Eye (tissue), 1 donor: ENCODE measurements around the gene OSGEP.

Experiments used
- DNase-seq: peaks from one replicate; pipeline ENCODE4 v3.0.0-alpha.2; 2015

Gene OSGEP

DNA sequence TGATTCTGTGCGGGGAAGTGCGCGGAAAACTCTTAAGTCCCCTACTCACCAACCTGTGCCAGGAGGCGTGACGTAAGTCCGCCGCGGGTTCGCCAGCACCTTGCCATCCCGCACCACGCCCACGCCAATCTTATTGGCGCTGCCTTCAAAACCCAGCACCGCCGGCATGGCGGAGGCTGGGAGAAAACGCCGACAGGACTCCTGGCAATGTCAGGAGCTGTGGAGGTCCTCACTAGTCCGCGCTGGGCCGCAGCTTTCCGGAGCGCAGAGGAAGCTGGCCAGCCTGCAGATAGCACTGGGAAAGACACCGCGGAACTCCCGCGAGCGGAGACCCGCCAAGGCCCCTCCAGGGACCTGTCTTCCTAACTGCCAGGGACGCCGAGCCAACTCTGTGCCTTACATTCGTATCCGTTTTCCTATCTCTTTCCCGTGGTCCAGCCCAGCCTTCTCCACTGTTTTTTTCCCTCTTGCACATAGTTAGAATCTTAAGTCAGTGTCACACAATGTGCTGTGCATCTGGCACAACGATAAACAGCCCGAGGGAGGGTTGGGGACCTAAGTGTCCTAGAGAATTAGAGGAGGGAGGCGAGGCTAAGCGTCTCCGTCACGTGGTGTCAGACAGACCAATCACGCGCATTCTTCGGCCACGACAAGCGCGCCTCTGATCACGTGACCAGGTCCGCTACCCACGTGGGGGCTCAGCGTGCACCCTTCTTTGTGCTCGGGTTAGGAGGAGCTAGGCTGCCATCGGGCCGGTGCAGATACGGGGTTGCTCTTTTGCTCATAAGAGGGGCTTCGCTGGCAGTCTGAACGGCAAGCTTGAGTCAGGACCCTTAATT is at the start of gene OSGEP, which contains the start of gene APEX1:
Gene OSGEP (minus strand): TSS at position 297 of the 839 bp plus-strand sequence. CDS start 129 bp downstream, at position 168.
Gene APEX1 (plus strand): TSS at position 711 of the 839 bp plus-strand sequence. CDS start 420 bp downstream, outside the sequence.
- DNase-seq, result peak; percentile 100

DNA sequence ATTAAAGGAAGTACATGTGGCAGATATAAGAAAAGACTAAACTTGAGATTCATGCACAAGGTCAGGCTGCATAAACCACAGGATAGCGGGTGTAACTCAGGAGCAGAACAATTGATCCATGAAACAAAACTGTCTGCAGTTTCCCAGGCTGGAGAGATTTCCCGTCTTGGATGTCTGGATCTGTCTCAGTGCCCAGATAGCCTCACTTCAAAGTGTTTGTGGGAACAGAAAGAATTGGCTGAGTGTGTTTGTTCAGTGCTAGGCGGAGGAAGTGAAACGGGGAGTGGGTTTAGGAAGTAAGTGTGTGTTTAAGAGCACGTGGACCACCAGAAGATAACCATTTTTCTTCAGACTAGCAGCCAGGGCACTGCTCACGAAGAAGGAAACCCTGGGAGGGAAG is 49.3 kb upstream of the OSGEP start:
- no peak for DNase-seq

DNA sequence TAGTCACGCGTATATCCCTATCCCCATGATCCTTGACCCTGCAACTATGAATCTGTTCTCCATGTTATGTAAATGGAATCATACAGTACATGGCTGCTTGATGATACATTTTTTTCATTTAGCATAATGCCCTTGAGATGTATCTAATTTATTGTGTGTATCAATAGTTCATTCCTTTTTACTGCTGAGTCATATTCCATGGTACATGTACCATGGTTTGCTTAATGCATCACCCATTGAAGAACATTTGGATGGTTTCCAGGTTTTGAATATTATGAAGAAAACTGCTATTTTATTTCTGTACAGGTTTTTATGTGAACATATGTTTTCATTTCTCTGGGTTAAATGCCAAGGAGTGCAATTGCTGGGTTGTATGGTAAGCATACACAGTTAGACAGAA is 46.7 kb upstream of the OSGEP start:
- no peak for DNase-seq

DNA sequence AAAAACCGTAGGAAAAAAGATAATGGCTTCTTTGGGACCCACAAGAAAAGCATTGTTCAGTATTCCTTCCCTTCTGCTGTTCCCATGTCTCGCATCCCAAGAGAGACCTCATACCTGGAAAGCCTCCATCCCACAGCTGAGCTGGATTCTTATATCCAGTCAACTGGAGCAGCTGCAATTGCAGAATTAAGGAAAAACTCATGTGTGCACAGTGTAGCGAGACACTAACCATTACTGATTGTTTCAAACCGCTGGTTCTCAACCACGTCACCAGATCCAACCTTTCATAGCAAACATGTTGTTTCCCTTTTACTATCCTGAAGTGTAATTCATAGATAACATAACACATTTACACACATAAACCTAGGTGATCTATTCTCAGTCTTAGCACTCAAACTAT is 45.3 kb upstream of the OSGEP start:
- DNase-seq, result no peak

DNA sequence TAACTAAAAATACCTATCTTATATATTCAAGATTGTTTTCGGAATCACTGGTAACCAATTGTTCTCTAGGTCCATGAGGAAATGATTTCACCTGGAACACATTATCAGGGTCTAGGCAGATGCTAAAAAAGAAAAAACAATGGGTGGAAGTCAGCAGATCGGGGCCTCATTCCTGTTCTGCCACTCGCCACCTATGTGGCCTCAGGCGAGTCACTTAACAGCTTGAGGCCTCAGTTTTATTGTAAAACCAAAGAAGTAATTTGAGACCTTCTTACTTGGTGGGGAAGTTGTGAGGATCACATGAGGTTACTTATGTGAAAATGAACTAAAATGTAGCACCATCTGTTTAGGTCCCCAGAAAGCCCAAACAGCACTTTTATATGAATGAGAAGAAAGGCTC is 44.5 kb upstream of the OSGEP start:
- no peak for DNase-seq

DNA sequence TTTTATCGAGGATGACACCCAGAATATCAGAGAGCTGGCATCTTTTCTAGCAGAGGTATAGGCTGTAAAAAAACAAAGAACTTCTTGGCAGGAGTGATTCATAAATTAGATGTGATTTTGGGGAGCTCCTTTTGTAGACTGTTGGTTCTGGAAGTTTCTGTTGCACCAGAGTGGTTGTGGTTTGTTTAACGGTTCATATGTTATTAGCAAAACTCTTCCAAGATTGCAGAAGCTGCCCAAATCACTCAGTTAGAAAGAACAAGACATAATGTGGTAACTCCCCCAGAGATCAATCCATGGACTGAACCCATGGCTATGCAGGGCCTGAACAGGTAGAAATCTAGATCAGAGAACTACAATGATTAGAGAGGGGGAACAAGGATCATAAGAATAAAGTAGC is 44.0 kb upstream of the OSGEP start:
- DNase-seq, result no peak

DNA sequence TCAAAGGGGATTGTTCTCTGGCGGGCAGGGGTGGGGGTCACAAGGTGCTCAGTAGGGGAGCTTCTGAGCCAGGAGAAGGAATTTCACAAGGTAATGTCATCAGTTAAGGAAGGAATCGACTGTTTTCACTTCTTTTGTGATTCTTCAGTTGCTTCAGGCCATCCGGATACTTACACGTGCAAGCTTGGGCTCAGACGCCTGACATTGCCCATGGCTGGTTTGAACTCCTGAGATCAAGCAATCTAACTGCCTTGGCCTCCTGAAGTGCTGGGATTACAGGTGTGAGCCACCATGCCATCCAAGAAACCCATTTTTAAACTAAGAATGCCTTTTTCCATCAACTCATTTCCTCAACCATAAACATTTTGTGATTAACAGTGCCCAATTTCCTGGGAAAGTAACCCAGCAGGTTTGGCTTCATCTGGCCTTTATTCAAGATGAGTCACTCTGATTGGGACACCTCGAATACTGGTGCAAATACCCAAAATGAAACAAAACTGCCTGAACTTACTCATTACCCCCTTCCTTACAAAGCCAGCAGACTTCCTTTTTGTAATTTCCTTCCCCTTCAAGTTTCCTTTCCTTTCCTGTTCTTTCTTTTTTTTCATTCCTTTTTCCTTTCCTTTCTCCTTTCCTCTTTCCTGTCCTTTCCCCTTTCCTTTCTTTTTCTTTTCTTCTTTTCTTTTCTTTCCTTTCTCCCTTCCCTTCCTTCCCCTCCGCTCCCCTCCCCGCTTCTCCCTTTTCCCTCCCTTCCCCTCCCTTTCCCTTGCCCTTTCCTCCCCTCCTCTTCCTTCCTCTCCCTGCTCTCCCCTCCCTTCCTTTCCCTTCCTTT is 40.5 kb upstream of the OSGEP start:
- DNase-seq, result no peak

DNA sequence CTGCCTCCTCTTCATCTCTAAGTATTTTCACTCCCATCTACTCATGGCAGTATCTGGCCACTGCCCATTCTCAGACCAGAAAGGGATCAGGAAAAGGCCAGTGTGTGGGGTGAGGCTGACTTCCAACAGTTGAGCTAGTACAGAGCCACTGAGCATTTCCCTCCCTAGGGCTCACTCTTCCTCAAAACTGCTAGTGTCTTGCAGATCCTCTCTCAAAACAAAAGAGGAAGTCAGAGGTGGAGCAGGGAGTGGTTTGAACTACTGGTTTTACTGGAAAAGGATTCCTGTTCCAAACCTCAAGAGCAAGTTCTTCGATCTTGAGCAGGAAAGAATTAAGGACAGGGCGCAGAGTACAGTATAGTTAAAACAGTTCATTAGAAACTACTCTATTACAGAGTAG is 39.0 kb upstream of the OSGEP start:
- DNase-seq, result no peak

DNA sequence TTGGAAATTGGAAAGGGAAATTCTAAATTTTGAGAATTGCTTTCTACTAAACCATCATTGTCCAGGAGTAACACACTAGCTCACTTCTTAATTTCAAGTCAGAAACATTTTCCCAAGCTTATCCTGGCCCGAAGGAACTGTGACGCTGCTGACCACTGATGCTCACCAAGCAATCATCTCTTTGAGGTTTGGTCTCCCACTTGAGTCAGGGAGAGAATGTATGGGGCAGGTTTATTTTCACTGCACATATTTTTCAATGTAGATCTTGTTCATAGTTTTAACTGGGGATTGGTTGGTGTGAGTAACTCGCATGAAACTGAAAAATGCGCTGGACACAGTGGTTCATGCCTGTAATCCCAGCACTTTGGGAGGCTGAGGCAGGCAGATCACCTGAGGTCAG is 37.9 kb upstream of the OSGEP start:
- no peak for DNase-seq

DNA sequence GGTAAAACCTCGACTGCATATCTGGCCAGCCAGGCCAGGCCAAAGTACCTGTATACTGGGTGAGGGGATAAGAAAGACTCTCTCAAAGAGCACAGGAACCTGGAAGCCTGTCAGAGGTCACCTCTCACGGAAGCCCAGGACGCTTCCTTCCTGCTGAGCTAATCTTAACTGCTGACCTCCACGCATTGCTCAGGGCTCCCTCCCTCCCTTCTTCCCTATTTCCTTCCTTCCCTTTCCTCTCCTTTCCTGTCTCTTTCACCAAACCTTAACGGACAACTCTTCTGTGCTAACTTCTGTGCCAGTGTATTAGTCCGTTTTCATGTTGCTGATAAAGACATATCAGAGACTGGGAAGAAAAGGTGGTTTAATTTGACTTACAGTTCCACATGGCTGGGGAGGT is 36.0 kb upstream of the OSGEP start:
- DNase-seq, result no peak

DNA sequence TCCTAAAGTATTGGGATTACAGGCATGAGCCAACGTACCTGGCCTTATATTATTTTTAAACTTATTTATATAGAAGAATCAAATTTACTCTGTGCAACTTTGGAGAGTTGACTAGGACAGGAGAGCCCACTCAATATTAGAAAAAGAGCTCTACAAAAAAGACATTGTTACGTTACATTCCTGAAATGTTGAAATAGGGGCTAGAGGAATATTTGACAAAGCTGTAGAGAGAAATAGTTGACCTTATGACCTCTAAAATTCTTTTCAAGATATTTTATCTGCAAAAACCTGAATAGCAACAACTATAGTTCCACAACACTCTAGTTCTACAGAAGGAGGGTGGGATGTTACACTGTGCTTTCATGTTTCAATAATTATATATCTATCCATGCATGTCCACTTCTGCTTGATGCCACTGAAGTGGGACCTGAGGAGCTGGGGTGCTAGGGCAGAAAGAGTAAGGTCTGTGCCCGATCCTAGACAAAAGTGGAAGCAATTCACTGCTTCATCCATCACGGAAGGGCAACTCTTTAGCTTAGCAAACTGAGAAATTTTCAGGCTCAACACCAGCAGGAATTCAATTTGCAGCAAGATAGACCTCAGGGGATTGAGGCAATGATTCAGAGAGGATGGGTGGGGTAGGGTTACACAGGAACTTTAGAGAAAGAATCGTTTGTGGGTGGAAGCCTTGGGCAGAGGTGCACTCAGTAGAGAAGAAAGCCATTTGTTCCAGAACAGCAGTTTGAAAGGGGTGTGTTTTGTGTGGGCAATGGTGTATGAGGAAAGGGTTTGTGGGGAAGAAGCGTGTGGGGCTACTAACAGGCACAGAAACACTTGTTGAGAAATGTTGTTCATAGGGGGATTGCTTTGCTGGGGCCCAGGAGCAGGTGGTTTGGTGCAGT is 34.7 kb upstream of the OSGEP start:
- DNase-seq, result no peak

DNA sequence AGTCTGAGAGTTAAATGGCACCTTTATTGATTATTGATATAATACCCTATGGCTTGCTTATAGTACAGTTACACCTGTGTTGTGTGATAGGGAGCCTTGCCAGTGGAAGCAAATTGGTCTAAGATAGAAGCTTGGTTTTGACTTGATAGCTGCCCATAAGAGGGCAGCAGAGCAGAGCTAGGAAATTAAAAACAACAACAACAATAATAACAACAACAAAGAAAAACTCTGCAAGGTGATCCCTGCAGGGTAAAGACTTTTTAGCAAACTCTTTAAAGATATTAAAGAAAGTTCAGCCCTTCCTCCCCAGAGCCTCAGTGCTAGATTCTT is 32.7 kb upstream of the OSGEP start:
- no peak for DNase-seq

DNA sequence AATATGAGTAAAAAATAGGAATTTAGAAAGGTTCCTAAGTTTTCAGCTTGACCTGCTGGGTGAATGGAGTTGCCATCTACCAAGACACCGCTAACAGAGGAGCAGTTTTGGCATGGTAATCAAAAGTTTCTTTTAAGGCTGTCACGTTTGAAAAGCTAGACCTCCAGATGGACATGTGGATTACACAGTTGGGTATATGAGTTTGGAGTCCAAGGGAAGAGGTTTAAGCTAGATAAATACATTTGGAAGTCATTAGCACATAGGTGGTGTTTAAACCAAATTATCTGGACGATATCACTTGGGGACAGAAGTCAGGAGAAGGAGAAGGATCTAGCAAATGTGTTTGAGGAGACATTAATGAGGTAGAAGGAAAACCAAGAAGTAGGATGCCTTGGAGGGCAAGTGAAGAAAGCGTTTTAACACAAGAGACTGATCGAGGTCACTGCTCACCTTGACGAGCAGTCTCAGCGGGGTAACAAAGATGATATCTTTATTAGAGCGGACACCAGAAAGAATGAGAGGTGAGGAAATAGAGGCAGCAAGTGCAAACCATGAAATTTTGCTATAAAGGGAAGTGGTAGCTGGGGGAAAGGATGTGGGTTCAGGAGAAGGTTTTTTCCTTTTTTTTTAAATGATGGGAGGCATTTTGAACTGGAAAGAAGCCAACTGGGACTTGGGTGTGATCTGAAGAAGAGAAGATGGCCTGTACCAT is 32.2 kb upstream of the OSGEP start:
- DNase-seq, result no peak

DNA sequence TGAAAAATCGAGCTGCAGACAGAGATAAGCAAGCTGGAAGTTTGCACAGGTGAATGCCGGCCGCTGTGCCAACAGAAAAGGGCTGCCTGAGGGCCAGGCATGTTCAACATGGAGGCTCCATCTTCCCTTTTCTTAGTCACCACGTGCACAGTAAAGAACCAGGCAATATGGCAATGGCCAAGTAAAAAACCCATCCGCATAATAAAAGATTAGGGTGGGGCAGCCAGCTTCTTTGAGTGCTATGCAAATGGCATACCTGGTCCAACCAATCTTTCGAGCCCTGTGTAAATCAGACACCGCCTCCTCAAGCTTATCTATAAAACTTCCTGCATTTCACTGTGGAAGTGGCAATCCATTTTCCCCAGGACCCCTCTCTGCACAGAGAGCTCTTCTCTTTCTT is 31.3 kb upstream of the OSGEP start:
- no peak for DNase-seq

DNA sequence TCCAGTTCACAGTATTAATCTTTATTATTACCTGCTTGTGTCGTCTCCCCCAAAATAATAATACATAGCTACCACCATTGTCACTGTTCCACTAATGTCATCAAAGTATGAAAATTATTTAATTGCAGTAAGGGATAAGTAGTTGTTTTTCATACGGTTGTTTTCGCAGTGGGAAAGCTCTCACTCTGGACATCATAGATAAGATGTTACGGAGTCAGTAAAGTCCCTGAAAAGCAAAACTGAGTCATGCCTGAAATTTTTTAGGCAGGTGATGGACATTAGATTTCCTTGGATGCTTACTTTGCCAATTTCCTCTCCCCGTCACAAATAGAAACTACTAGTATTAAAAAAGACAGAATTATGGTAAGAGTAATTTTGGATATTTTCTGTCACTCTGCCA is 27.8 kb upstream of the OSGEP start:
- DNase-seq, result no peak

DNA sequence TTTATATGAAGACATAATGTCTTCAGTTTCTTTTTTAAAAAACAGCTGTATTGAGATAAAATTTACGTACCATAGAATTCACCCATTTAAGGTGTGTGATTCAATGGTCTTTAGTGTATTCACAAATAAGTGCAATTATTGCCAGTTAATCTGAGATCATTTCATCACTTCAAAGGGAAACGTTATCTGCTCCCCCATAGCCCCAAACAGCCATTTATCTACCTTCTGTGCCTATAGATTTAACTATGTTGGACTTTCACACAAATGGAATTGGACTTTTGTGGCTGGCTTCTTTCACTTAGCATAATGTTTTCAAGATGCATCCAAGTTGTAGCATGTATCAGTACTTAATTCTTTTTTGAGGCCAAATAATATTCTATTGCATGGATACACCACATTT is 24.3 kb upstream of the OSGEP start:
- DNase-seq, result no peak

DNA sequence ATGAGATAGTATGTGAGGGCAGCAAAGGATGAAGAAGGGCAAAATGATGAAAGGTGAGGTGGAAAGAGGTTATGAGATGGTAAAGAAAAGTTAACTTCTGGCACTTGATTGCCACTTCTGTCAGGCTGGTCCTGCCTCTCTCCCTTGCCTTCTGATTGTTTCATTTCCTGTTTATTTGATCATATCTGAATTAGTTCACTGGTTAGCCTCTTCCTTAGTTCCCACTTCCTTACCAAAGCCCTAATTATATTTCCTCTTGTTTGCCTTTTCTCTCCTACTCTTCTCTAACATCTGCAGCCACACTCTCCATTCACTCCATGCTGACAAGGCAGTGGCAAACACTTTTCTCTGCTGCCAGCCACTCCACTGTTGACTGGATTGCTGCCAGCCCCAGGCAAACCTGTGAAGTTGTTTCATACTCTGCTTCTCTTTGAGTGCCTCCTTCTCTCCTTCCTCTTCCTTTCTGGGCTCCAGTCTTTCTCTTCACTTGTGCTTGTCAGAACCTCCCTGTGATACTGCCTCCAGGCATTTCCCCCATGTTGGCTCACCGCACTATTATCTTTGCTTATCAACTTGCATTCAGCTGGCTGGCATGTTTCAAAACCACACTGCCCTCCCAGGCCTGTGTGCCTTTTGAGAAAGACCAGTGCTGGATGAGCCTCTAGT is 22.7 kb upstream of the OSGEP start:
- DNase-seq, result peak; percentile 19

DNA sequence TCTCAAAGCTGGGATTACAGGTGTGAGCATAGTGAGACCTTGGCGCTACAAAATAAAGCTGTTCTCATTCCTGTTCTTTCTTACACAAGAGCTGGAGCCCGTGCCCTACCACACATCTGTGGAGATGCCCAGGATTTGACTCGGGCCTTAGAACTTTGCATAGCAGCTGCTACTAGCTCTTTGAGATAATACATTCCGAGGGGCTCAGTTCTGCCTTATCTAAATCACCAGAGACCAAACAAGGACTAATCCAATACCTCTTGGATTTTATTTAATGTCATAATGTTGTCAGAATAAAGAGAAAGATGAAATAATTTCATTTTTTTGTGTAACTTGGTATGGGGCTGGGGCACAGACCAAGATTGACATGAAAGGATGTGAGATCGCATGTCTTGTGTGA is 22.2 kb upstream of the OSGEP start:
- no peak for DNase-seq

DNA sequence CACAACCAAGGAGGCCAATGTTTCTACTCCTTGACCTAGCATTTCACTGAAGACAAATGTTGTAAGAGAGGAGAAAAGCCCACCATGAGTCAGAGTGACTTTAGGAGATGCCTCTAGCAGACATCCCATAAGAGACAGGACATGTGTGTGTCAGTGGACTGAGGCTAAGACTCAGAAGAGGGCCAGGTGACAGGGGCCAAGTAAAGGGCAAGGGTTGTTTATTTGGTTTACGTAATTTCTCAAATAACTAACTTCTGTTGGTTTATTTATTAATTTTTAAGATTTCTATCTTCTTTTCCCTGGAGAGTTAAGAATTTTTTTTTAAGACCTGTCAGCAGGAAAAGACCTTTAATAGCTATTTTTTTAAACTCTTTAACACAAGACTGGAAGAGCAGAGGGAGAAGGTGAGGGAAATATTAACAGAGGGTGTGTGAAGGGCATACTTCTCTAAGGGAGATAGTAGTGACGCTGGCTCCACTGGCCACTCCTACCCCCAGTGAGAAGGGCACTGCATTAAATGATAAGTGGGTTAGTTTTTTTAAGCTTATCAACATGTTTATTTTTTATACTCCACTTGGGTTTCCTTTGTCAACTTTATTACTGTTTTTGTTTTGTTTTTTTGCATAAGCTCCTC is 18.0 kb upstream of the OSGEP start:
- no peak for DNase-seq

DNA sequence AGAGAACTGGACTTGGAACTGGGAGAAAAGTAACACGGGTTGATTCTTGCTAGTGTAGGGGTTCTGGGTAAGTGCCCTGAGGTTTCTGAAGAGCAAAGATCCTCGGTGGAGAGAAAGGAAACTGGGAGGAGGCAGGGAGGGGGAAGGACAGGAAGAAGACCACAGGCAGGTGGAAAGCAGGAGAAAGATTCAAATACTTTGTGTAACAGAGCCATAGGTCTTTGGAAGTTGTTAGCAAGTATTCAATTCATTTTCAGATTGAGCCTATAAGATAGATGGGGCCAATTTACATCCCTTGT is 15.9 kb upstream of the OSGEP start:
- no peak for DNase-seq

DNA sequence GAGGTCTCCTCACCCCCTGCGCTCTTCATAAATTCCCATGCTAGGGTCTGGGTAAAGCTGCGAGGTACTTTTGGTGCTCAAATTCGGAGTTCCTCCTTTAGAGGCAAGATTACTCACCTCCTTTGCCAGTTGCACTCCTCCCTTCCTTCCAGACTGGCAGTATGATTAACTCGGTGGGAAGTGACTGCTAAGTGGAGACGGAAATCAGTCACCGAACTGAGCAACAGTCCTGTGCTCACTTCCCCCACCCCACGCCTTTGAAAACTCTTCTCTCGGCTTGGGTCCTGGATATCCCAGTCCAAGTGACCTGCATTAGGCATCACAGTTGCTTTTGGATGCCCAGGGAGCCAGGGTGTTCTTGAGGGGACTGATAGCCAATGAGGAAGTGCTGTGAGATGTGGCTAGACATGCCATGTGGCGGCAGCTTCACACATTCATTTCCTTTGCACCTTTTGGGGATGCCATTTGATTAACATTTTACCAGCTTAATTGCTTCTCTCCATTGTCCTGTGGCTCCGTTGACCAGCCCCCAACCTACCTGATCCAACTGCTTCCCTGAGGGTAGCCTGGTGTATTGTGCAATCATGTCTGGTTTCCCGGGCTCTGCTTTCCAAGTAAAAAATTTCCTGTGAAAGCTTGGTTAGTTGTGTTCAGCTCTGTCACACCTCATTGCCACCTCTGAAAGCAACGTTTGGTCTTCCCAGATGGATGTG is 15.4 kb upstream of the OSGEP start:
- no peak for DNase-seq
